Activated CD4-positive, alpha-beta T cell treated with anti-CD3 and anti-CD28 coated beads, Interleukin-10, Interleukin-2, amounts not matched to agents 100 ng/mL and 50 ng/mL, durations not matched to agents 16 hours and 8 hours (primary cell): ENCODE measurements around the gene CMTM8.

Experiments used
- DNase-seq: peaks from one replicate; pipeline ENCODE4 v3.0.0-alpha.2; 2020

Gene CMTM8

DNA sequence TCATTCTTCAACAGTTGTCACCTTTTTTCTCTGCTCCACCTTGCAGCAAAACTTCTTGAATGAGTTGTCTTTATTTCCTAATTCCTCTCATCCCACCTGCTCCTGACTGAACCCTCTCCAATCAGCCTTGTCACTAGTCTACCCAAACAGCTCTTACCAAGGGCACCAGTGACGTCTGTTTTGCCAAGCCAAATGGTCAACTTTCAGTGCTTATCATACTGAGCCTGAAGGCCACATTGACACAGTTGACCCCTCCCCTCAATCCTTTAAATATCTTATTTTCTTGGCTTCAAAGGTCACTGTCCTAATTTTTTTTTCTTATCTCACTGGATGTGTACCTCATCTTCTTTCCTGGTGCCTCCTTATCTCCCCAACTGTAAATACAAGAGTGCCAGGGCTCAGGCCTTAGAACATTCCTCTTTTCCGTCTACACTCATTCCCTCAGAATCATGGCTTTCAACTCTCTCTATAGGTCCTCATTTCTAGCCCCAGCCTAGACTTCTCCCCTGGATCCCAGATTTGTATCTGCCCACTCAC, 43.2 kb downstream of the CMTM8 start:
- DNase-seq: no peak

DNA sequence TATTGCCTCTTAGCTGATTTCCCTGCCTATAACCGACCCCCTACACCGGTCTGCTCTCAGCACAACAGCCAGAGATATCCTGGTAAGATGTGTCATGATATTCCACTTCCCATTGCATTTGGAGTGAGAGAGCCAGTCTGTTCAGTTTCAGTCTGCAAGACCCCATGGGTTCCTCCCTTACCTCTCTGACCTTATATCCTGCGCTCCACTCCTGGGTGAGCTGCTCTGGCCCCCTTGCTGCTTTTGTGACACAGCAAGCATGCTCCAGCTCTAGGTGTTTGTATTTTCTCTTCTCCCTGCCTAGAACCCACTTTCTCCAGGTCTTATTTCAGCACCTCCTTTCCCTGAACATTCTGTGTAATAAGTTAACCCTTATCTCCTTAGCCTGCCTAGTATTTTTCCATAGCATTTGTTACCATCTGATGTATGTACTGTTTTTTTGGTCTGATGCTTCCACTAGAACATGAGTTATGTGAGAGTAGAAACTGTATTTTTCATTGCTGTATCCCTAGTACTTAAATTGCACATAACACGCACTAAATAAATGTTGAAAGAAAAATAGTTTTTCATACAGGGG, 44.2 kb downstream of the CMTM8 start:
- no peak for DNase-seq

DNA sequence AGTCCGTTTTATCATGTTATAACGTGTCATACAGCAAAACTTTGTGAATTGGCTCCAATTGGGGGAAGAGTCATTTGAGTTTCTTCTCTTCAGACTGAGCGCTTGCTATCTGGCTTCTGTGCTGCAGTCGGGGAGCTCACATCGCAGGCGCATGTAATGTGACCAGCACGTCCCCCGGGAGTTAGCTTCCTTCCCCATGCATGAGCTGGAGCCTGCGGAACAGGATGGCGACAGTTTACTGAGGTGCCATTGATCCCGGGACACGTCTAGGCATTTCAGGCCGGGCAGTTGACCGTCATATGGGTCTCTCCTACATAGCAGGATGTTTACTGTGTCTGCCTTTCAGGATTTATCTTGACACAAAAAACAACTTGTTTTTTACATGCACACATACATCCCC, 44.8 kb downstream of the CMTM8 start:
- no peak for DNase-seq

DNA sequence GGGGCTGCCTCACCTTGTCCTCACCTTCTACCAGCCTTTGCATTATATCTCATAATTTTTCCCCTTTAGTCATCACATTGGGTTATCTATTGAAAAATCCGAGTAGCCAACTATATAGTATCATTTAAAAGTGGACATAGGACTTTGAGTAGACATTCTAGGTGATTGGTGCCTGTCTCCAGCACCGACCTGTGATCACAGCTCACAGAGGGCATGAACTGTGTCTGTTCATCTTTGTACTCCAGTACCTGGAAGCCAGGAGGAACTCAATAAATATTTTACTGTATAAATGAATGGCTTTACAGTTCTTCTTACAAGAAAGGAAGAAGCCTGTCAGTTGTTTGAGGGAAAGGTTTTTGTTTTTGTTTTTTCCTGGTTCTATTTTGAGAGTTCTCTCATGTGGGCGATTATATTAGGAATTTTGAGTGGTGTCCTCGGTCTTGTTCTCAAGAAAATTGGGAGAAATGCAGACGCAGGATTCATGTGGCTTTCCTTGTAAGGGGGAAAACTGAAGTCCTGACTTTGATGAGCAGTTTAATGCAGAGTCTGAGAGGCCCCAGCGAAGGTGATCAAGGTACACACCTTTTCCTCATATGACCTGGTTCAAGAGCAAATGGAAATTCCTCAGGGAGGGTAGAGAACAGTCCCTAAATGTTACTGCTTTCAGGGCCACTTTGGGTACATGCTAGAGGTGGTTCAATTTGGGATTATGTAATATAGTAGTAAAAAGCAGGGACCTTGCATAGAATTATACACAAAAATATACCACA, 46.1 kb downstream of the CMTM8 start:
- no peak for DNase-seq

DNA sequence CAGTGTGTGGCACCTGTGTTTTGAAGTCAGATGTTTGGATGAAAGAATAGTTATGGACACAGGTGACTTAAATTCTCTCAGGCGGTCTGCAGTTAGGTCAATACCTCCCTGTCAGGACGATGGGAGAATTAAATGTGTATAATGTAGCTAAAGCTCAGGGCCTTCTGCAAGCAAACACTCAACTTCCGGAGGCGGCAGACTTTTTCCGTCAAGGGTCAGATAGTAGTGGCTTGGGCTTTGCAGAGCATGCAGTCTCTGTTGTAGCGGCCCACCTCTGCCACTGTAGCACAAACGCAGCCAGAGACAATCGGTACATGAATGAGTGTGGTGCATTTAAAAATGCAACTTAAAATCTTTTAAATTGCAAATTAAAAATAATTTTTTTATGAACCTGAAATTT, 47.4 kb downstream of the CMTM8 start:
- DNase-seq: peak; percentile 18

DNA sequence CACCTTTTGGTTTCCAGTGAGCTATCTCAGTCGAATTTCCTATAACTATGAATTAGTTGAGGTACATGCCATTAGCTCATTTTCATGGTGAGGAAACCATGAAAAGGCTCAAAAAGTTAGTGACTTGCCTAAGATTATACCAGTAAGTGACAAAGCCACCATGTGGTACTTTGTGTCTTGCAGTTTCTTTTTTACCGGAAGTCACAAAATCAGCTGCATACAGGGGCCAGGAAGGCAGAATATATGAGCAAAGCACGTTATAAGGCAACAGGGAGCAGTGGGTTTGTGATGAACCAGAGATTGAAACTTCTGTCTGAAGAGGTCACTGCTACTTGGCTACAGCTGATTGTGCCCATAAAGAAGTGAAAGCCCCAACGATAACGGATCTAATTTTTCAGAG, 50.3 kb downstream of the CMTM8 start:
- DNase-seq: peak; percentile 61

DNA sequence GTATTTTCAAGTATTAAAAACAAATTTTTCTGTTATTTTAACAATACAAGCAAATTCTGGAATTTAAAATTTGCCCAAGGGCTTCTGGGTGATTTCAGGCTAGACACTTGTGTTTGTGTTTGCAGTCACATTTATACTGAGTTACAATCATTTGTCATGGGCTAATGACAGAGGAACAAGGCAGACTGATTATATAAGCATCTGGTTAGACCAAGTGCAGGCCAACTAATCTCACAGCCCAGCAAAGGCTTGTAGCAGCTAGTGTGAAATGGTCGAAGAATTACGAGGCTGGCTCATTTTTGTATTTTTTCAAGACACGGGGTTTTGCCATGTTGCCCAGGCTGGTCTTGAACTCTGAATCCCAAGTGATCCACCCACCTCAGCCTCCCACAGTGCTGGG, 52.1 kb downstream of the CMTM8 start:
- DNase-seq: no peak

DNA sequence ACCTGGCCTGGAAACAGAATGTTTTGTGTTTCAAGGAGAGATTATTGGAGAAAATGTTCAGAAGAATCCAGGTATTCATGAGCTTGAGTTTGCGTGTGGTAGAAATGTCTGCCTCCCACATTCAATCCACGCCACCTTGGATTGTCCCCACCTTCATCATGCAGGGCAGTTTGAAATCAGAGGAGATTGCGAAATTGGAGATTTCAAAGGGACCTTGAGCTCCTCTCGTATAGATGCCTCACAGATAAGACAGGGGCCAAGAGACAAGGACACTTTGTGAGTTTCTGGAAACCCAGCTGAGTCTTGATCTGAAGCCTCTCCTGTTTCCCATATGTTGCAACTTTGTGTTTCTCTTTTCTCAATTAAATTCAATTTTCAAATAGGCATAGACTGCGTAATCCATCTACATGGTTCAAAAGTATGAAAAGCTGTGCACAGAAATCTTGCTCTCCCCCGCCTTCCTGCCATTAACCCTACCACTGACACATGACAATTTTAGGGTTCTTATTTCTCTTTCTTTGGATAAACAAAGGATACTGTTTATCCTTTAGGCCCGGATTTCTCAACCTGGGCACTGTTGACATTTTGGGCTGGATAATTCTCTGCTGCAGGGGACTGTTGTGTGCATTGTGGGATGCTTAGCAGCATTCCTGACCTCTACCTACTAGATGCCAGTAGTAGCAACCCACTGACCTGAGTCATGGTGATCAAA, 53.8 kb downstream of the CMTM8 start:
- no peak for DNase-seq

DNA sequence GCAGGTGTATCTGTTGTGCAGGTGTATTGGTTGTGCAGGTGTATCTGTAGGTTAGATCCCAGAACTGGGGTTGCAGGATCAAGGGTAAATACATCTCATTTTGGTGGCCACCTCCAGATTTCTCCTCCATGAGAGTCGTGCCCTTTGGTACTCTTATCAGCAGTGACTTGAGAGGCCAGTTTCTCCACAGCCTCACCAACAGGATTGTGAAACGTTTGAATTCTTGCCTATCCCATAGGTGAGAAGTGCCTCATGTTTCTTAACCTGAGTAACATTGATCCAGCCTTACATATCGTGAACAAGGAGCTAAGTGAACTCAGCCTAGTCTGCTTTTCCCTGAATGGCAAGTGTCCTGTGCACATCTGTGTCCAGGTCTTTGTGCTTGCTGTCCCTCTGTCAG, 55.4 kb downstream of the CMTM8 start:
- no peak for DNase-seq

DNA sequence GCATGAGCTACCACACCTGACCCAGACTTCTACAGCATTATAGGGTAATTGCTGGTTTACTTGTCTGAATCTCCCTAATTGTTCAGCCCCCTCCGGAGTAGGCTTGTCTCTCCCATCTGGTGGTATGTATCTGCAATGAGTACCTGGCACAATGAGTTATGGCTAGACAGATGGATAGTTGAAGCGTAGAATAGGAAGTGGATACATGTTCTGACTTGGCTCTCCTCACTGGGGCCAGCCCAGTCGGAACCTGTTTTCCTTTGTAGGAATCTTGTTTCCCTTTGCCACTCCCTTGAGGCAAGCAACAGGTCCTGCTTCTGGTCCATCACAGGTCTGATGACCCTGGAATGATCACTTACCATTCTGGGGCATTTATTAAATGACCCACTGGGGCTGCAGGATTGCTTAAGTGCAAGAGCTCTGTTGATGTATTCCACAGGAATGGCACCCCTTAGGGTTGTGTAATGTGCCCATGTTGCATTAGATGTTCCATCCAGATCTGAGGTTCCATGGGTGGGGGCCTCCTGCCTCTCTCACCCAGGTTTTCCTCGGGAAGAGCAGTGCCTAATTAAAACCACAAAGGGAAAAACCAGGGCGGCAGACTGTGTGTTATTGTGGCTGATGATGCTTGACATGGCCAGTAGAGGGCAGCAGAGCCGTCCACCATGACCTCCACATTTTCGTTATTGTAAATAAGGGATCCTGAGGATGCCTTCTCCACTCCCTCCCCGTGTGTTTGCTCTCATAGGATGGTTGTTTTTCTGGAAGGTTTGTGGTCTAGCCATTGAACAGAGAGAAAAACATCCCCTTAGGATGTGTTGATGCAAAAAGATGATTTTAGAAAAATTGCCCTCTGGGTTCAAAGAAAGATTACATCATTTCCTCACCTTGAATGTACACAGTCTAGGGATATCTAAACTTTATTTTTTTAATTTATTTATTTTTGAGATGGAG, 58.0 kb downstream of the CMTM8 start:
- peak; percentile 68 for DNase-seq

DNA sequence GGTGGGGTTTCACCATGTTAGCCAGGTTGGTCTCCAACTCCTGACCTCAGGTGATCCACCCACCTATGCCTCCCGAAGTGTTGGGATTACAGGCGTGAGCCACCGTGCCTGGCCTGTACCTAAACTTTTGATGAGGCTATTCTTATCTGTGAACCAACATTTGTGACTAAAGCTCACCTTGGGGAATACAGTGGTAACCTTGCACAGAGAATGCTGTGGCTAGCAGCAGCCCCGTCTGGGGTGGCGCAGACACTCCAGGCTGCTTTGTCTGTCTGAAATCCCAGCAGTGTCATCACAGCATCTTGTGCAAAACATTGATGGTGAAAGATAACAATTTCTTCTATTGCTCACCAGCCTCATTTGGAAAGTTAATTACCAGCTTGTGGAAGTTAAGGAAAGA, 58.9 kb downstream of the CMTM8 start:
- DNase-seq: peak; percentile 62

DNA sequence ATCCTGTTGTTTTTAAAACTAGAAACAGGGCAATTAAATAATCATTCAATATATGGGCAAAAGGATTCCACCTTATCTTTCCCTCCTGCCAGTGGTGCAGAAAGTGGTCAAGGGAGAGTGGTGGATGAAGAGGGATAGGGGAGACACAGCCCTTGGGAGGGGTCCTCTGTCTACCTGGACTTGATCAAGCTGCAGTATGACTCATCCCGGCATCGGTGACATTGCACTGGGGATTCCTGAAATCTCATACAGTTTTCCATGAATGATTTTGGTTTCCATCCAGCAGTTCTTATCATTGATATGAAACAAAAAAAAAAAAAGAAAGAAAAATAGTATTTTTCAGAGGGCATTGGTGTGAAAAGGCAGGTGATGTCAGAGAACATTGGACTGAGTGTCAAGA, 62.9 kb downstream of the CMTM8 start:
- DNase-seq: no peak

DNA sequence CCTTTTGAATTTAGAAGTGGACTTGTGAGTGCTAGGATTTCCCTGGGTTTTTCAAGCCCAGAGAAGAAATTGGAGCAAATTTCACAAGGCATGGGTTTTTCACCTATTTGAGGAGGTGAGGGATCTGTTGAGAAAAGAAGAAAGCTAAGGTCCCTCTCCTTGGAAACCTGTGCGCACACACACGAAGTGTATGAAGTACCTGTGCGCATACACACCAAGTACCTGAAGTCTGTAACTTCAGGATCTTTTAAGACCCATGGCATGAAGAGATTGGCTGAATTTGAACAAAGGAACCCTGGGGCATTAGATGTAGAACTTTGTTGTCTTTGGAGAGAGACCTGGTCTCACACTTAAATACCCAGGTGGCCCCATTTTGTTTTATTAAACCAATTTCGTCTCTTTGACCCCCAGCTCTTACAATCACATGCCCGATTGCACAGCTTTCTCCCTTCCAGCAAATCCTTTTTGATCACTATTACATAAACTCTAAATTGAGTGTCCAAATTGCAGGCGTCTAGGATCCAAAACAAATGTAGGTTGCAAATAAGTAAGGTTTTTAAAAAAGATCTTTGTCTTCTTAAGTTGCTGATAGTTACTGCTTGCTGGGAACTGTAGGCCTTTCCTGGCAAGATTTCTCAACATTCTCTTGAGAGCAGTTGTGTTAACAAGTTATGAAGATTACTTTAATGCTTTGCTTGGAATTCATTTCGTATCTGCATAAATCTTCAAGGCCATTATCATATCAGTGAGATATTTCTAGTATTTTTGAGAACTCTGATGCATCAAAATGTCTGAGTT, 64.3 kb downstream of the CMTM8 start:
- DNase-seq: no peak

DNA sequence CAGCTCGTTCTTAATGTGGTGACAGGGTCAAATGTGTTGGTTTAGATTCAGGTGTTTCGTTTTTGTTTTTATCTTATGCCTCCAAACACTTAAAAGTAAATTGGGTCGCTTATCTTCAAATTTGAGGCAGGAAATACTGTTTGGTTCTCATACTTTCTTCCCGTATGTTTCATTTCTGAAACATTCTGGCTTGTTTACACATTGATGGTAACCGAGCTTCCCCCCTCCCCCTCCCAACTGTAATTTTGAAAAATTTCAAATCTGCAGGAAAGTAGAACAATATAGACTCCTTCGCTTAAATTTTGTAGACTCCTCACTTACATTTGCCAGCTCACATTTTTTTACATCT, 64.9 kb downstream of the CMTM8 start:
- peak; percentile 66 for DNase-seq

DNA sequence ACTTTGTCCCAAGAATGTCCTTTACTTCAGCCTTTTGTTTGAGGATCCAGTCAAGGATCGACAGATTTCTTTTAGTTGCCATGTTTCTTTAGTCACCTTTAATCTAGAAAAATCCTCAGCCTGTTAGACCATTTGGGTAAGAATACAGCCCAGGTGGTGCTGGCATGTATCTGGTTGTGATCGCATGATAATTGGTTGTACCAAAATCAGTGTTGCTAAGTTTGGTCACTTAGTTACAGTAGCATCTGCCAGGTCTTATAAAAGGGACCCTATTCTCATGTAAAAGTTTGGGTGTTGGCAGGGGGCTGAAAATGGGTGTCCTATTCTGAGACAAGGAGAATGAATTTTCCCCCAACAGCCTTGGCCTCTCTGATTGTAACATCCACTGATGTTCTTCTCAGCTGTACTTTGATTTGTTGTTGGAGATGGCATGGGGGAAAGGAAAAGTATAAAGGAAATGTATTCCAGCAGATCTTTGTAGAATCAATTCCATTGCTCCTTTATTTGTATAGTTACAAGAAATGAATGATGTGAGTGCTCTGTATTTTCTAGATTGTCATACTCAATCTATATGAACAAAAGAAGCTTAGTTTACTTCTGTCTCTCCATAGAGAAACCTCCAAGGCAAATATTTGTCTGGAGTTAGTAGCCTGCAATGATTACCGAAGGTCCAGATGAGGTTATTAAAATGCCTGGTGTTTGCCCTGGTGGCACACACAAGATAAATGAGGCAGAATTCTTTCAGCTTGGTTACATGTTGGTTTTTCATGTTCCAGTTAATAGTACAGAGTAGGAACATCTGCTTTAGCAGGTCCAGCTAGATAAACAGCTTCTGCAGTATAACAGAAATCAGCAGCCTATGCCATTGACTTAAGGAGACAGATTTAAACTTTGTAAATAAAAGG, 65.7 kb downstream of the CMTM8 start:
- DNase-seq: no peak

DNA sequence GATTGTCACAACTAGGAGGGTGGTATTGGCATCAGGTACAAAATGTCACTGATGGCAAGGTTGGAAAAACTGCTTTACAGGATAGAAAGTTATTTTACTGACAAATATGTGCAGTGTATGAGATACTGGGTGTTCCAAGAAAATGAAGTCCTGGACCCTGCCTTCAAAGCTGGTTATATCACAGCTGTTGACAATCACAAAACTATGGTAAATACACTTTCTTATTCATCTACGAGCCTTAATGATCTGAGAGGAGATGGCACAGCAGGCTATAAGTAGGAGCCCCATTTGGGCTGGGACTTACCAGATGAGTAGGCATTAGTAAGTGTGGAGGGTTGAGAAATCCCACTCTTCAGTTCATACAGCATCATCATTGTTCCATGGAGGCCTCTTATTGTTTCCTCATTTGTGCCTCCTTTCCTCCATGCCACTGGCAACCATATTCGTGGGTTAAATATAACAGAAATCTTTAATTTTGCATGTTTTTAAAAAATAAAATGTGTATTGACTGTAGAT, 66.9 kb downstream of the CMTM8 start:
- no peak for DNase-seq

DNA sequence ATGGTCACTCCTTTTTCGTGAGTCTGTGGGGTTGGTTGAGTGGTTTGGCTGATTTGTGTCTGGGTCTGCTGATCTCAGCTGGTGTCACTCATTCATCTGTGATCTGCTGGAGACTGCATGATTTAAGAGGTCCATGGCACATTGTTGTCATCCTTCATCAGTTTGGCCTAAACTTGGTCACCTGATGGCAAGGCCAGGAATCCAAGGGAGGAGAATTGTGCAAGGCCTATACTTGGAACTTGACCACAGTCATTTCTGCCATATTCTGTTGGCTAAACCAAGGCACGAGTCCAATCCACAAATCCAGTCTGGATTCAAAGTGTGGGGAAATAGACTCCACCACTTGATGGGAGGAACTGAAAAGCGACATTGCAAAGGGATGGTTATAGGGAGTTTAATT, 67.6 kb downstream of the CMTM8 start:
- DNase-seq: no peak

DNA sequence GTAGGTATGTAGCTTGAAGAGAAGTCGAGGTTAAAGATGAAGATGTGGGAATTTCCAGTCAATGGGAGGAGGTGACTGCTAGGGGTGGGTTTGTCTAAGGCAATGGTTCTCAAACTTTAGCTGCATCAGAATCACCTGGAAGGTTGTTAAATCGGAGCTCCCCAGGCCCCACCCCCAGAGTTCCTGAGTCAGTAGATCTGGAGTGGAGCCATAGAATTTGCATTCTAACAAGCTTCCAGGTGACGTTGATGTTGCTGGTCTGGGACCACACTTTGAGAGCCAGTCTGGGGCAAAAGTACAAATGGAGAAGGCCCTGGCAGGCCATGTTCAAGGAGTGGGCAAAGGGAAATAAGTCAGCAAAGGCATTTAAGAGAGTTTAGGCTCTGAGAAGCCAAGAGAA, 69.1 kb downstream of the CMTM8 start:
- DNase-seq: no peak

DNA sequence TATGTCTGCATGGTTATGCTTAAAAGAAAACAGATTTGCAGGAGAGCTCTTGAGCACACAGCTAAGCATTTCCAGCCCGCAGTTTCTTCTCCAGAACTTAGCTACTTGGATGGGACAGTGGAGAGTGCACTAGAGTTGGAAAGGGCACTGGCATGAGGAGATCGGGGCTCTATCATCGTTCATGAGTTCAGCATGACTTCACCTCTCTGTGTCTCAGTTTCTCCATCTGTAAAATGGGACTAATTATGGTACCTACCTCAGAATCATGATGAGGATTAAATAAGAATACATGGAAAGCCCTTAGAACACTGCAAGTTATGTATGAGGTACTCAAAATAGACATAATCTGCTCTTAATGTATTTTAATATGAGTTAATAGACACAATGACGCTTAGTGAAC, 69.9 kb downstream of the CMTM8 start:
- no peak for DNase-seq

DNA sequence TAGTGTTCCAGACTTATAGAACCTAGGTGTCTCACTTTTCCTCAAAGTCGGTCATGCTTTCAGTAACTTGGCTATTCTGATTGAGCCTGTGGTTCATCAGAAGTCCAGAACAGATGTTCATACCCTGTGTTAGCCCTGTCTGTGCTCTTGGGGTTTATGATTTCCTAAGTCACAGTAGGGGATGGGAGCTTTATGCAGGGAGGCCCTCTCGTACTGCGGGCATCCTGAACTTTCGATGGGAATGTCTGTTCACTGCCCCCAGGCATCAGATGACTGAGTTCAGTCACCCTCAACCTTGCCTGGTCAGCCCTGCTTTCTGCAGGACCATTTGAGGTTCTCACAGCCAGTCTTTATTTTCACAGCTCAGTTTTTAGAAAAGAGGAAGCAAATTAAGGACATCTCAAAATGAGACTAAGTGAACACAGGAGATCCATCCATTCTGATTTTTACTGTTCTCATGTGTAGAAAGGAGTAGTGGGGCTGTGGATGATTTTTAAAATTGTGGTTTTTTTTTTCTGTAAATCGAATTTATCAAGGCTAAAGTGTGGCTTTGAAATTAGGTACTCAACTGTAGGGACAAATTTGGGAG, 71.3 kb downstream of the CMTM8 start:
- no peak for DNase-seq
